ENCODE results near the gene LDLRAD2.

GRCh38 chr1:21851430-21852250 lies 39.6 kb downstream of the LDLRAD2 start:
- TF ChIP-seq, protein P1, sequence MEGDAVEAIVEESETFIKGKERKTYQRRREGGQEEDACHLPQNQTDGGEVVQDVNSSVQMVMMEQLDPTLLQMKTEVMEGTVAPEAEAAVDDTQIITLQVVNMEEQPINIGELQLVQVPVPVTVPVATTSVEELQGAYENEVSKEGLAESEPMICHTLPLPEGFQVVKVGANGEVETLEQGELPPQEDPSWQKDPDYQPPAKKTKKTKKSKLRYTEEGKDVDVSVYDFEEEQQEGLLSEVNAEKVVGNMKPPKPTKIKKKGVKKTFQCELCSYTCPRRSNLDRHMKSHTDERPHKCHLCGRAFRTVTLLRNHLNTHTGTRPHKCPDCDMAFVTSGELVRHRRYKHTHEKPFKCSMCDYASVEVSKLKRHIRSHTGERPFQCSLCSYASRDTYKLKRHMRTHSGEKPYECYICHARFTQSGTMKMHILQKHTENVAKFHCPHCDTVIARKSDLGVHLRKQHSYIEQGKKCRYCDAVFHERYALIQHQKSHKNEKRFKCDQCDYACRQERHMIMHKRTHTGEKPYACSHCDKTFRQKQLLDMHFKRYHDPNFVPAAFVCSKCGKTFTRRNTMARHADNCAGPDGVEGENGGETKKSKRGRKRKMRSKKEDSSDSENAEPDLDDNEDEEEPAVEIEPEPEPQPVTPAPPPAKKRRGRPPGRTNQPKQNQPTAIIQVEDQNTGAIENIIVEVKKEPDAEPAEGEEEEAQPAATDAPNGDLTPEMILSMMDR (IDR thresholded peaks at IDR 0.05 in 4 of 5, conservative IDR thresholded peaks at IDR 0.05 in 1 of 5): no peak
- TF ChIP-seq POLR2A (IDR thresholded peaks at IDR 0.05): no peak

All from gastrocnemius medialis (tissue), 4 donors.